NCI-H1048 (cell line): Measurements from ENCODE around the gene L3MBTL3.

ENCODE experiments used
- DNase-seq: peaks from one replicate; lab custom pipeline; 2025; lab: John Stamatoyannopoulos, UW

L3MBTL3 gene

GRCh38 chr6:130027948-130028347 is 9.6 kb downstream of the L3MBTL3 start:
- no peak for DNase-seq

GRCh38 chr6:130029163-130029562 is 10.8 kb downstream of the L3MBTL3 start:
- DNase-seq, result no peak

DNA sequence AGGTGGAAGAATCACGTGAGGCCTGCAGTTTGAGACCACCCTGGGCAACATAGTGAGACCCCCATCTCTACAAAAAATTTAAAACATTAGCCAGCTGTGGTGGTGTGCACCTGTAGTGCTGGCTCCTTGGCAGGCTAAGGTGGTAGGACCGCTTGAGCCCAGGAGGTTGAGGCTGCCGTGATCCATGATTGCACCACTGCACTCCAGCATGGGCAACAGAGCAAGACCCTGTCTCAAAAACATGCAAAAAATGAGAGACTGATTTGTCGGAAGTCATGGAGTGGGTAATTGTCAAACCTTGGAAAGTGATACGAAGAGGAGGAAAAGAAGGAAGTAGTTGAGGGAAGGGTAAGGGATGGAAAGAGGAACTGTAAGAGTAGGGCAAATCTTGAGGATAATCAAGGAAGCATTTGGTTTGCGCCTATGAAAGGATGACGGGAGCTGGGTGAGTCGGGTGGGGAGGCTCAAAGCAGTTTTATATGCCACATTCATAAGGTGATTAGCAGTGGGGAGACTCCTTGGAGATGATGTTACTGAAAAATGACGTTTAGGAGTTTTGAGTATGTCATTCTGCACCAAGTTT is 14.5 kb downstream of the L3MBTL3 start:
- DNase-seq, result no peak

GRCh38 chr6:130033949-130034348 is 15.6 kb downstream of the L3MBTL3 start:
- DNase-seq, result no peak

GRCh38 chr6:130034378-130035146 is 16.2 kb downstream of the L3MBTL3 start:
- no peak for DNase-seq

GRCh38 chr6:130035211-130035610 is 16.8 kb downstream of the L3MBTL3 start:
- no peak for DNase-seq

GRCh38 chr6:130037207-130037811 is 18.9 kb downstream of the L3MBTL3 start:
- DNase-seq, result no peak

- no peak for DNase-seq
These were observed 23.2 kb downstream of the L3MBTL3 start for GRCh38 chr6:130041594-130041993.

DNA sequence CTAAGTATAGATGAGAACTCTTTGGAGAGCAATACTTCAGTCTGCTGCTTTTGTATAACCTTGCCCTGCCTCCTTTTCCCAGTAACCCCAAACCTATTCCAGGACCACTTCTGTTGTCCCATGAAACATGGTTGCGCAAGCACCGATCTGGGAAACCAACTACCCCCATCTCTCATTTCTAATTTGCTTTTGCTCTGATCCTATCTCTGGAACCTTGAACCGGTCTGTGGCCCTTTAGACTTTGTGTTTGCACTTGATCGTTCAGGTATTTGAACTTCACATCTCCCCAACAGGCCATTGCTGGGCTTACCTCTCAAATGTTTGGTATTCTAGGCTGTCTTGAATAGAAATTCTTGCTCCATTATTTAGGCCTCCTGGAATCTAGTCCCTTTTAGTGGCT is 25.0 kb downstream of the L3MBTL3 start:
- DNase-seq, result no peak

GRCh38 chr6:130045622-130046021 is 27.2 kb downstream of the L3MBTL3 start:
- DNase-seq, result no peak

DNA sequence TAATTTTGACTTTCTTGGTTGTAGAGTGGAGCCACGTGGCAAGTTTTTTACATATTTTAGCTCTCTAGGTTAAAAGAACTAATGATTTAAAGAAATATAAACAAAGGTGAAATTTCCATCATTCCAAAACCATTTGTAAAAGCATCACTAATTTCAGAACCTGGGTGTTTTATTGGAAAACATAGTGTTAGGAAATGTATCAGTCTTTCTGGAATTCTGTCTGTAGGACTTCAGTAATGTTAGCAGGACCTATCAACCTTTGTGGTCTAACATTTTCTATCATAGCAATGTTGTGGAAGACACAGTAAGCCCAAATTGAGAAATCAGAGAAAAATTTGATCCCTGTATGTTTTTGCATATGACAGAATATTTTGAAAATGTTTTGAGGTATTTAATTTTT is 28.3 kb downstream of the L3MBTL3 start:
- no peak for DNase-seq

- no peak for DNase-seq
These were observed 29.0 kb downstream of the L3MBTL3 start for GRCh38 chr6:130047088-130047995.

DNA sequence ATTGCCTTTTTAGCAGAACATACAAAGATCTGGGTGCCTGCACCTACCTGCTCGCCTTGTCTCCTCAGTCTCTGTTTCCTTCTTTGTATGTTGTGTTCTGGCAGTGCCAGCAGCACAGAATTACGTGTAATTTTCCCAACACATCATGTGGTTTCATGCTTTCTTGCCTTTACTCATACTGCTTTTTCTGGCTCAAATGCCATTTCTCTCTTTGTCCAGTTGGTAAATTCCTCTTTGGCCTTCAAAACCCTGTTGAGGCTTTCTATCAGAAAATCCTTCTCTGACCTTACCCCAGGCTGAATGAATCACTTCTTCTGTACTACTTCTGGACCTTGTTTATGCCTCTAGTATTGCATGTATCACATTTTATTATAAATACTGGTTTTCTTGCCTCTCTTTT is 31.8 kb downstream of the L3MBTL3 start:
- DNase-seq, result no peak

DNA sequence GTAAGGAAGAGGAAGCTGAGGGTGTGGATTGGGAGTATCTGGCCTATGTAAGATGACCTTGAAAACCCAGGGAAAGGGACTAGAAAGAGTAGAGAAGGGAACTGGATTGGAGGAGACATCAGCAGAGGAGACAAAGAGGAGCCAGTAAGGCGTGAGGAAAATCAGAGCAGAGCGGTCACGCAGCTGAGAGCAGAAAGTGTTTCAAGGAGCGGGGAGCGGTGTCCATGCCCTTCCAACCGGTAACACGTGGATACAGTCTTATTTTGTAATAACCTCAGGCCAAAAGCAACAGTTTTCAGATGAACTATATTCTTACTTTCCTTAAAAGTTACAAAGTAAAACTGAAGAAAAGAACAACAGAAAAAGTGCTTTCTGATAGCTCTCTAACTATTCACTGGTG is 36.3 kb downstream of the L3MBTL3 start:
- no peak for DNase-seq

DNA sequence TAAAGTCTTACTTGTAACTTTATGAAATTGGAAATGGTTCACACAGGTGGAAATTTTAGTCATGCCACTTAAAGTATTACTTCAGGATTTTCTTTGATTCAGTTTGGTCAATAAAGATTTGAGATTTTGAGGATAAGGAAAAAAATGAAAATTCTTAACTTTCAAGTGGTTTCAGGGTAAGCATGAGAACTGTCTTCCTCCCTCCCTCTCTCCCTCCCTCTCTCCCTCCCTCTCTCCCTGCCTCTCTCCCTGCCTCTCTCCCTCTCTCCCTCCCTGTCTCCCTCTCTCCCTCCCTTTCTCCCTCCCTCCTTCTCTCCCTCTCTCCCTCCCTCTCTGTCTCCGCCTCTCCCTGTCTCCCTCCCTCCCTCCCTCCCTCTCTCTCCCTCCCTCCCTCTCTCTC is 36.9 kb downstream of the L3MBTL3 start:
- no peak for DNase-seq

GRCh38 chr6:130057495-130057894 is 39.1 kb downstream of the L3MBTL3 start:
- DNase-seq, result no peak

- no peak for DNase-seq
These were observed 45.4 kb downstream of the L3MBTL3 start for GRCh38 chr6:130063806-130064205.

- DNase-seq, result no peak
These were observed 47.3 kb downstream of the L3MBTL3 start for GRCh38 chr6:130065609-130066156.

GRCh38 chr6:130069485-130069884 is 51.1 kb downstream of the L3MBTL3 start:
- no peak for DNase-seq

DNA sequence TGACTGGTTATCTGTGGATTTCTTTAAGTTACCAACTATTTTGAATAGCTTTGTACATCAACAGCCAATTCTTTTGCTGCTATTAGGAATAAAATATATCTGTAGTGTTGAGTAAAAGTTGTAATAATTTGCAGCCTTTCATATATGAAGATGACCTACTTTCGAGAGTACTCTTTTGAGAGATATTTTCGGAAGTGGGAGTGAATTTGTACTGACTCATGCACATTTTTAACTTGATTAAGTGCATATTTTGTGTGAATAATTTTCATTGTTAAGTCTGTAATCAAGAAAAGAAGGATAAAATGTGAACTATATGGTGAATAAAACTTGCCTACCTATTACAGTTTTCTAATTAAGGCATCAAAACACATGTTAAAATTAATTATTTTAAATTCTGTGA is 51.9 kb downstream of the L3MBTL3 start:
- no peak for DNase-seq

DNA sequence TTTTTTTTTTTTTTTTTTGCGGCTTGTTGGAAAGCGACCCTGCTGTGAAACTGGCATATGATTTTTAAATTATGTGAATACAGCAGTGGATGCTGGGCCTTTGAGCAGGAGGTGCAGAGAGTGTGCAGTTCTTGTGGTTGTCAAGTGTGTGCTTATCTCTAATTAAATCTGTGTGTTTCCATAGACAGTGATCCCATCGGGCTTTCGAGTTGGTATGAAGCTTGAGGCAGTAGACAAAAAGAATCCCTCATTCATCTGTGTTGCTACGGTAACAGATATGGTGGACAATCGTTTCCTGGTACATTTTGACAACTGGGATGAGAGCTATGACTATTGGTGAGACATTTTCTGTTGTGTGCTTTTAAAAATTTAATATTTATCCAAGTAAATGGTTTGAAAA is 52.4 kb downstream of the L3MBTL3 start:
- no peak for DNase-seq

GRCh38 chr6:130075879-130076460 is 57.6 kb downstream of the L3MBTL3 start:
- DNase-seq, result no peak
